ENCODE results near the gene NECAB2. TPM values are rescaled to one million over a fixed set of nuclear protein-coding genes. Genes with fewer than 3 reads are reported as not detected.

NECAB2 gene
- polyA plus RNA-seq, 1 experiment, result 0.20 TPM

GRCh38 chr16:84031556-84031955 is 63.5 kb downstream of the NECAB2 start:
- TF ChIP-seq CTCF (IDR thresholded peaks at IDR 0.05; ENCODE audit: low read depth, low read length), result no peak
- ChIA-PET CTCF (no interaction called here), POLR2A (no interaction called here)
- H3K4me3 ChIP-seq (ENCODE audit: low read depth, low read length), result no peak overlapping the region
- no peak for DNase-seq (ENCODE audit: low read depth, low spot score)
- peaks cover 40% of the 10 kb centered on the region for H3K27me3 ChIP-seq (ENCODE audit: control insufficient read depth, insufficient read depth, low read length)
- H3K9me3 ChIP-seq (ENCODE audit: control insufficient read depth, insufficient read depth, low read length), result peaks cover 8% of the 10 kb centered on the region
- no peak overlapping the region for H3K27ac ChIP-seq (ENCODE audit: low read depth, low read length)

GRCh38 chr16:84032458-84033178 is 64.6 kb downstream of the NECAB2 start:
- Histone ChIP-seq H3K27ac (ENCODE audit: low read depth, low read length) (no peak overlapping the region), H3K27me3 (ENCODE audit: control insufficient read depth, insufficient read depth, low read length) (peaks cover 36% of the 10 kb centered on the region), H3K4me3 (ENCODE audit: low read depth, low read length) (no peak overlapping the region), H3K9me3 (ENCODE audit: control insufficient read depth, insufficient read depth, low read length) (peaks cover 10% of the 10 kb centered on the region)
- no peak for DNase-seq (ENCODE audit: low read depth, low spot score)
- ChIA-PET POLR2A (no interaction called here), CTCF (no interaction called here)
- no peak for TF ChIP-seq CTCF (IDR thresholded peaks at IDR 0.05; ENCODE audit: low read depth, low read length)

- peaks cover 35% of the 10 kb centered on the region for H3K27me3 ChIP-seq (ENCODE audit: control insufficient read depth, insufficient read depth, low read length)
- H3K27ac ChIP-seq (ENCODE audit: low read depth, low read length), result no peak overlapping the region
- POLR2A ChIA-PET, result no interaction called here
- CTCF ChIA-PET, result interaction anchor here (1.1 kb wide), 1 partner anchor 32 kb away, joined by 4 read pairs; no protein-coding TSS in a partner anchor
- TF ChIP-seq CTCF (IDR thresholded peaks at IDR 0.05; ENCODE audit: low read depth, low read length), result no peak
- no peak overlapping the region for H3K4me3 ChIP-seq (ENCODE audit: low read depth, low read length)
- DNase-seq (ENCODE audit: low read depth, low spot score), result no peak
- H3K9me3 ChIP-seq (ENCODE audit: control insufficient read depth, insufficient read depth, low read length), result peaks cover 10% of the 10 kb centered on the region
These were observed 65.5 kb downstream of the NECAB2 start for GRCh38 chr16:84033251-84034195.

GRCh38 chr16:84034516-84034915 is 66.5 kb downstream of the NECAB2 start:
- TF ChIP-seq CTCF (IDR thresholded peaks at IDR 0.05; ENCODE audit: low read depth, low read length), result no peak
- DNase-seq (ENCODE audit: low read depth, low spot score), result no peak
- Histone ChIP-seq H3K4me3 (ENCODE audit: low read depth, low read length) (no peak overlapping the region), H3K27ac (ENCODE audit: low read depth, low read length) (no peak overlapping the region), H3K27me3 (ENCODE audit: control insufficient read depth, insufficient read depth, low read length) (peaks cover 34% of the 10 kb centered on the region), H3K9me3 (ENCODE audit: control insufficient read depth, insufficient read depth, low read length) (peaks cover 10% of the 10 kb centered on the region)
- CTCF ChIA-PET, result interaction anchor here (1.1 kb wide), 1 partner anchor 31 kb away, joined by 4 read pairs; no protein-coding TSS in a partner anchor
- POLR2A ChIA-PET, result no interaction called here

GRCh38 chr16:84036131-84036530 is 68.1 kb downstream of the NECAB2 start:
- H3K27me3 ChIP-seq (ENCODE audit: control insufficient read depth, insufficient read depth, low read length), result peaks cover 35% of the 10 kb centered on the region
- POLR2A ChIA-PET, result no interaction called here
- no peak for DNase-seq (ENCODE audit: low read depth, low spot score)
- no peak overlapping the region for H3K4me3 ChIP-seq (ENCODE audit: low read depth, low read length)
- no peak overlapping the region for H3K27ac ChIP-seq (ENCODE audit: low read depth, low read length)
- CTCF ChIA-PET, result no interaction called here
- peaks cover 10% of the 10 kb centered on the region for H3K9me3 ChIP-seq (ENCODE audit: control insufficient read depth, insufficient read depth, low read length)
- TF ChIP-seq CTCF (IDR thresholded peaks at IDR 0.05; ENCODE audit: low read depth, low read length), result no peak

Measured in AG04450 (cell line).